K562 (cell line): Measurements from ENCODE around the gene POLD1. TPM values are rescaled to one million over a fixed set of nuclear protein-coding genes. Genes with fewer than 3 reads are reported as not detected.
A peak's percentile ranks its signal among the peaks of the same experiment; 100 is the strongest.

Experiments used
- ATAC-seq: fragments of 200-7000 bp; cut with Tn5 transposase; 3 replicates; pipeline ENCODE4 v1.9.1; 2020; ENCODE audit warnings: moderate library complexity
- BruUV-seq: library from RNA; stranded (reverse); fragments of 400-500 nt; replicated peaks from 2 replicates; lab custom pipeline; 2021; lab: Mats Ljungman, UMichigan
- CTCF ChIA-PET: fragments of 300-600 bp; formaldehyde crosslinking; extraction: SDS; loops from one replicate; lab custom pipeline; 2021; ENCODE audit warnings: low intra/inter-chr PET ratio; lab: Yijun Ruan, JAX
- POLR2A ChIA-PET: fragments of 300-600, 350-650 bp; sonication (Branson Sonifier 250); formaldehyde crosslinking; extraction: SDS; loops from one replicate; lab custom pipeline; 2021; ENCODE audit warnings: antibody characterized with exemption, inconsistent platforms; lab: Yijun Ruan, JAX
- DNase-seq, 4 experiments: peaks; one replicate each; pipeline versions ENCODE4 v3.0.0 to v3.0.0-alpha.2; 2011 to 2018; ENCODE audit warnings: low spot score in 3 of 4, mixed read lengths in 3 of 4; ENCODE audit errors: extremely low read depth in 1 of 4
- FAIRE-seq: peaks from 2 replicates; lab custom pipeline; 2011; peaks lifted over from hg19 to GRCh38; lab: Jason Lieb, UNC
- H2AFZ ChIP-seq: 2 replicates; pipeline ENCODE4 v1.6.0; 2011; ENCODE audit warnings: low read depth, low read length, control low read depth, inconsistent platforms
- H3K27ac ChIP-seq: fragments of 200-600 bp; 3 replicates; pipeline ENCODE4 v1.8.0; 2011; ENCODE audit warnings: low read depth, mild to moderate bottlenecking, control low read depth, inconsistent platforms, low read length, moderate library complexity, mixed read lengths; ENCODE audit errors: extremely low read depth
- H3K27me3 ChIP-seq, 2 experiments: fragments of 300-600 bp in 1 of 2; 2 replicates in 1 of 2; 3 replicates in 1 of 2; pipeline versions ENCODE4 v1.6.0 to v1.8.0; 2011; ENCODE audit warnings: inconsistent platforms in 2 of 2, low read length in 2 of 2, mild to moderate bottlenecking in 1 of 2, mixed read lengths in 1 of 2, moderate library complexity in 1 of 2; ENCODE audit not compliant: control insufficient read depth in 2 of 2, insufficient read depth in 2 of 2
- H3K36me3 ChIP-seq: fragments of 300-600 bp; 3 replicates; pipeline ENCODE4 v1.8.0; 2011; ENCODE audit warnings: mild to moderate bottlenecking, low read length, inconsistent platforms; ENCODE audit not compliant: control insufficient read depth, insufficient read depth
- H3K4me1 ChIP-seq, 2 experiments: fragments of 200-600 bp in 1 of 2; replicated peaks in 1 of 2; 2 replicates in 1 of 2; 3 replicates in 1 of 2; pipeline versions ENCODE4 v1.5.1 to v1.8.0; 2011; ENCODE audit warnings: inconsistent platforms in 2 of 2, low read length in 2 of 2, mild to moderate bottlenecking in 1 of 2, mixed read lengths in 1 of 2, moderate library complexity in 1 of 2; ENCODE audit not compliant: control insufficient read depth in 2 of 2, insufficient read depth in 2 of 2
- H3K4me2 ChIP-seq: 2 replicates; pipeline ENCODE4 v1.6.1; 2011; ENCODE audit warnings: low read length, control low read depth, inconsistent platforms, mixed read lengths; ENCODE audit not compliant: insufficient read depth
- H3K4me3 ChIP-seq: fragments of 200-600 bp; sonication (generic), shearing (Covaris generic); 2 replicates; pipeline ENCODE4 v1.5.1; 2016; ENCODE audit warnings: control low read depth, inconsistent platforms
- H3K79me2 ChIP-seq: fragments of 200-600 bp; 3 replicates; pipeline ENCODE4 v1.8.0; 2011; ENCODE audit warnings: low read length, inconsistent platforms; ENCODE audit not compliant: control insufficient read depth, insufficient read depth
- H3K9ac ChIP-seq, 2 experiments: 2 replicates each; pipeline versions ENCODE4 v1.6.0 to v1.6.1; 2011; ENCODE audit warnings: low read depth in 2 of 2, low read length in 2 of 2, control low read depth in 1 of 2, inconsistent platforms in 1 of 2, mild to moderate bottlenecking in 1 of 2, mixed read lengths in 1 of 2; ENCODE audit not compliant: insufficient read depth in 1 of 2
- H3K9me1 ChIP-seq: one replicate; pipeline ENCODE4 v1.6.0; 2011; ENCODE audit warnings: inconsistent platforms, mild to moderate bottlenecking, low read length, moderate library complexity; ENCODE audit not compliant: control insufficient read depth, insufficient read depth
- H3K9me3 ChIP-seq: replicated peaks from 2 replicates; pipeline ENCODE4 v1.5.1; 2011; ENCODE audit warnings: low read depth, low read length, inconsistent platforms; ENCODE audit not compliant: control insufficient read depth, insufficient read depth
- H4K20me1 ChIP-seq: replicated peaks from 2 replicates; pipeline ENCODE4 v1.6.1; 2011; ENCODE audit warnings: low read length, inconsistent platforms, mixed read lengths; ENCODE audit not compliant: control insufficient read depth, insufficient read depth
- DIDO1 ChIP-seq: fragments of 450-650 bp; IDR thresholded peaks from 2 replicates; pipeline ENCODE4 v1.6.1; 2016; ENCODE audit warnings: low read depth, missing biosample characterization, missing genetic modification characterization
- KAT8 ChIP-seq: fragments of 450-650 bp; IDR thresholded peaks from 2 replicates; pipeline ENCODE4 v1.6.1; 2016; ENCODE audit warnings: low read depth, mild to moderate bottlenecking
- KDM1A ChIP-seq, 2 experiments: fragments of 450-650 bp; IDR thresholded peaks; 2 replicates each; pipeline ENCODE4 v1.6.1; 2016; ENCODE audit warnings: mild to moderate bottlenecking in 2 of 2
- KLF10 ChIP-seq: fragments of 250-450 bp; sonication (Bioruptor Pico); IDR thresholded peaks from 2 replicates; pipeline ENCODE4 v1.6.1; 2021; ENCODE audit warnings: matching md5 sums
- POLR2AphosphoS2 ChIP-seq: IDR thresholded peaks from 2 replicates; pipeline ENCODE4 v1.6.1; 2012; ENCODE audit warnings: low read length, improper control_type of control experiment
- POLR2G ChIP-seq: fragments of 200-400 bp; formaldehyde crosslinking; IDR thresholded peaks from 2 replicates; pipeline ENCODE4 v1.6.1; 2017; ENCODE audit warnings: low read depth, mild to moderate bottlenecking, antibody characterized with exemption, low read length, moderate library complexity
- ZNF224 ChIP-seq: sonication (generic); formaldehyde crosslinking; IDR thresholded peaks from 2 replicates; pipeline ENCODE4 v1.8.0; 2022; ENCODE audit warnings: mild to moderate bottlenecking, missing genetic modification reagents
- ZNF584 ChIP-seq: fragments of 200-800 bp; sonication (Bioruptor generic); IDR thresholded peaks from 2 replicates; pipeline ENCODE4 v1.6.1; 2016; ENCODE audit warnings: low read depth, mild to moderate bottlenecking, missing genetic modification characterization, missing compliant biosample characterization
- ZNF76 ChIP-seq: fragments of 250-450 bp; sonication (Bioruptor Pico); IDR thresholded peaks from 2 replicates; pipeline ENCODE4 v1.4.0; 2020; ENCODE audit warnings: mild to moderate bottlenecking, moderate library complexity, borderline replicate concordance
- WGBS: fragments of 100-300 bp; shearing (Covaris generic); methylation state at CpG from one replicate; pipeline ENCODE4 v1.1.6; 2016; ENCODE audit warnings: low coverage, mixed read lengths; ENCODE audit not compliant: insufficient coverage; ENCODE audit errors: missing lambda C conversion rate; 5-methylcytosine and 5-hydroxymethylcytosine counted together
- in situ Hi-C: fragments of 300-500 bp; cut with MboI; formaldehyde crosslinking; loops from 4 replicates; pipeline ENCODE4 v1.15.0; 2018; ENCODE audit warnings: inconsistent platforms, mixed read lengths
- intact Hi-C: fragments of 100-400 bp; cut with micrococcal nuclease; formaldehyde crosslinking; loops from 2 replicates; pipeline ENCODE4 v1.14.2; 2022
- polyA plus RNA-seq, 8 experiments: library from polyadenylated mRNA; depleted of rRNA in 4 of 8; stranded (reverse) in 5 of 8; unstranded in 3 of 8; fragments of >200 nt; fragmentation: Nextera tagmentation in 2 of 8; fragmentation: Illumina TruSeq in 1 of 8; extraction: Ambion mirVana in 2 of 8; extraction: Trizol in 1 of 8; gene quantifications; 2 replicates each; pipeline versions ENCODE4 v1.2.1 to v1.2.3, GENCODE V29; 2011 to 2014; ENCODE audit warnings: inconsistent platforms in 1 of 8, missing spikeins in 1 of 8
- total RNA-seq, 7 experiments: library from RNA; depleted of rRNA in 6 of 7; stranded (reverse); fragments of >200 nt in 6 of 7; fragmentation: Illumina TruSeq in 2 of 7; extraction: Trizol in 2 of 7; gene quantifications; 2 replicates each; pipeline versions ENCODE4 v1.2.1 to v1.2.3, GENCODE V29; 2011 to 2021; ENCODE audit warnings: low replicate concordance in 1 of 7
- TF ChIP-seq, protein P1 (sequence below): sonication (generic); formaldehyde crosslinking; IDR thresholded peaks from 2 replicates; pipeline ENCODE4 v1.8.1; 2023; ENCODE audit warnings: mild to moderate bottlenecking, missing genetic modification reagents, moderate library complexity
- TF ChIP-seq, protein P2 (sequence below): fragments of 450-650 bp; IDR thresholded peaks from 2 replicates; pipeline ENCODE4 v1.6.1; 2018; ENCODE audit not compliant: partially characterized antibody

Gene POLD1
- total and polyA plus RNA-seq, 9 of the 15 experiments (the other 6 are each of a cell fraction or from before 2014, with no cell fraction given) = 1.3 to 312 (median 47.8) TPM

DNA sequence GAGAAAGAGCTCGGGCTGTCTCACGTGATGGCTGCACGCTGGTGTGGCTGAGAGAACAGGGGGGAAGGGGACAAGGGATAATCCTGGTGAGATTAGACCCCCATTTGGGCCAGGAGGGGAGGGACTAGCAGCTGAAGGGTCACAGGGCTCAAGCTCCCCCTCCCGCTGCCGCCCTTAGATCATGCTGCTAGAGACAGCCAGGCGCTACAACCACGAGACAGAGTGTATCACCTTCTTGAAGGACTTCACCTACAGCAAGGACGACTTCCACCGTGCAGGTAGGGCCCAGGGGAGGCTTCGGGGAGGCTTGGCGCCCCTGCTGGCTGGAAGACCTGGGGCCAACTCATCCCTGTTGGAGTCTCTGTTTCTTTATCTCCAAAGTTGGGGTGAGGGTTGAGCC is 4.5 kb upstream of the POLD1 start:
- Histone ChIP-seq H3K4me2 (no peak overlapping the region; the same call in 1 of the 2 replicates), H3K27me3 (no peaks in the 10 kb centered on the region), H3K36me3 (peaks cover 59% of the 10 kb centered on the region; the same call in 2 of the 3 replicates), H3K27ac (no peak overlapping the region), H3K9me3 (no peaks in the 10 kb centered on the region), H3K9me1 (no peaks in the 10 kb centered on the region), H3K79me2 (peaks cover 34% of the 10 kb centered on the region), H2AFZ (no peak overlapping the region), H3K4me3 (no peak overlapping the region), H3K4me1 (peaks cover 19 to 68% of the 10 kb centered on the region in 2 experiments), H4K20me1 (peaks cover 2% of the 10 kb centered on the region), H3K9ac (peak overlapping the region in 1 of 2 experiments; percentile 70; a peak in 2 of 4 replicates)
- no peak for ATAC-seq
- TF ChIP-seq, protein P1, sequence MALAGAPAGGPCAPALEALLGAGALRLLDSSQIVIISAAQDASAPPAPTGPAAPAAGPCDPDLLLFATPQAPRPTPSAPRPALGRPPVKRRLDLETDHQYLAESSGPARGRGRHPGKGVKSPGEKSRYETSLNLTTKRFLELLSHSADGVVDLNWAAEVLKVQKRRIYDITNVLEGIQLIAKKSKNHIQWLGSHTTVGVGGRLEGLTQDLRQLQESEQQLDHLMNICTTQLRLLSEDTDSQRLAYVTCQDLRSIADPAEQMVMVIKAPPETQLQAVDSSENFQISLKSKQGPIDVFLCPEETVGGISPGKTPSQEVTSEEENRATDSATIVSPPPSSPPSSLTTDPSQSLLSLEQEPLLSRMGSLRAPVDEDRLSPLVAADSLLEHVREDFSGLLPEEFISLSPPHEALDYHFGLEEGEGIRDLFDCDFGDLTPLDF = no peak
- peak; percentile 35; the same call in 1 of the 2 replicates for TF ChIP-seq POLR2G
- 87% methylated on average over 9 of the region's 11 CpGs for WGBS
- FAIRE-seq = no peak
- intact Hi-C loops = loop anchor here (5.0 kb wide), 1 partner anchor 278 kb away; no protein-coding TSS in a partner anchor
- in situ Hi-C loops = no loop called here
- ChIA-PET CTCF (no interaction called here), POLR2A (no interaction called here)
- no TSS peak for BruUV-seq
- peak in 1 of 4 experiments; percentile 2 for DNase-seq

DNA sequence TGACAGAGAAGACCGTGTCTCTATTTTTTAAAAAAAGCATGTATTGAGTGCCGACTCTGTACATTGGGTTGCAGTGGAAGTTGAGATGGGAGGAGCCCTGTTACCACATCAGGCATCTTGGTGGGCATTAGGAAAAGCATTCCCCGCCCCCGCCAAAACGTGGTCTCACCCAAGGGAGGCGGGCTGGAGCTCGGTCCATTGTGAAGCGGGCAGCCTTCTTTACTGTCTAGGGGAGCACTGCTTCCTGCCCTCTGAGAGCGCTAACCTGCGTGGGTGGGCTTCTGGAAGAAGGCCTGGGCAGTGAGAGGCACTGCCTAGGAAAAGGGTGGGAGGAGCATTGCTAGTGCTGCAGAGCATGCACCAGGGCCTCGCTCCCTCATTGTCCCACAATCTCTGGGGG is 4.0 kb upstream of the POLD1 start:
- Histone ChIP-seq H3K9me1 (no peaks in the 10 kb centered on the region), H3K79me2 (peaks cover 39% of the 10 kb centered on the region), H3K27ac (no peak overlapping the region; the same call in 2 of the 3 replicates), H3K4me3 (no peak overlapping the region), H3K9ac (peak overlapping the region in 1 of 2 experiments; percentile 58; a peak in 2 of 4 replicates), H2AFZ (no peak overlapping the region), H4K20me1 (peaks cover 2% of the 10 kb centered on the region), H3K27me3 (no peaks in the 10 kb centered on the region), H3K4me1 (peaks cover 19 to 70% of the 10 kb centered on the region in 2 experiments), H3K36me3 (peaks cover 59% of the 10 kb centered on the region; the same call in 2 of the 3 replicates), H3K9me3 (no peaks in the 10 kb centered on the region), H3K4me2 (no peak overlapping the region)
- no TSS peak for BruUV-seq
- WGBS = 95% methylated on average over 11 of the region's 11 CpGs
- ChIA-PET POLR2A (interaction anchor here (0.6 kb wide), 1 partner anchor 9 kb away, joined by 3 read pairs; no protein-coding TSS in a partner anchor), CTCF (no interaction called here)
- peak in 1 of 4 experiments; percentile 3 for DNase-seq
- intact Hi-C loops (no loop called here), in situ Hi-C loops (no loop called here)
- ATAC-seq = no peak
- no peak for FAIRE-seq
- no peak for TF ChIP-seq ZNF584 (CRISPR knock-in tag)
- TF ChIP-seq, protein P2, sequence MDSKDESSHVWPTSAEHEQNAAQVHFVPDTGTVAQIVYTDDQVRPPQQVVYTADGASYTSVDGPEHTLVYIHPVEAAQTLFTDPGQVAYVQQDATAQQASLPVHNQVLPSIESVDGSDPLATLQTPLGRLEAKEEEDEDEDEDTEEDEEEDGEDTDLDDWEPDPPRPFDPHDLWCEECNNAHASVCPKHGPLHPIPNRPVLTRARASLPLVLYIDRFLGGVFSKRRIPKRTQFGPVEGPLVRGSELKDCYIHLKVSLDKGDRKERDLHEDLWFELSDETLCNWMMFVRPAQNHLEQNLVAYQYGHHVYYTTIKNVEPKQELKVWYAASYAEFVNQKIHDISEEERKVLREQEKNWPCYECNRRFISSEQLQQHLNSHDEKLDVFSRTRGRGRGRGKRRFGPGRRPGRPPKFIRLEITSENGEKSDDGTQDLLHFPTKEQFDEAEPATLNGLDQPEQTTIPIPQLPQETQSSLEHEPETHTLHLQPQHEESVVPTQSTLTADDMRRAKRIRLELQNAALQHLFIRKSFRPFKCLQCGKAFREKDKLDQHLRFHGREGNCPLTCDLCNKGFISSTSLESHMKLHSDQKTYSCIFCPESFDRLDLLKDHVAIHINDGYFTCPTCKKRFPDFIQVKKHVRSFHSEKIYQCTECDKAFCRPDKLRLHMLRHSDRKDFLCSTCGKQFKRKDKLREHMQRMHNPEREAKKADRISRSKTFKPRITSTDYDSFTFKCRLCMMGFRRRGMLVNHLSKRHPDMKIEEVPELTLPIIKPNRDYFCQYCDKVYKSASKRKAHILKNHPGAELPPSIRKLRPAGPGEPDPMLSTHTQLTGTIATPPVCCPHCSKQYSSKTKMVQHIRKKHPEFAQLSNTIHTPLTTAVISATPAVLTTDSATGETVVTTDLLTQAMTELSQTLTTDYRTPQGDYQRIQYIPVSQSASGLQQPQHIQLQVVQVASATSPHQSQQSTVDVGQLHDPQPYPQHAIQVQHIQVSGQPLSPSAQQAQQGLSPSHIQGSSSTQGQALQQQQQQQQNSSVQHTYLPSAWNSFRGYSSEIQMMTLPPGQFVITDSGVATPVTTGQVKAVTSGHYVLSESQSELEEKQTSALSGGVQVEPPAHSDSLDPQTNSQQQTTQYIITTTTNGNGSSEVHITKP = no peak
- TF ChIP-seq KAT8 = no peak
- TF ChIP-seq ZNF224 (CRISPR knock-in tag) = no peak
- no peak for TF ChIP-seq POLR2AphosphoS2
- no peak for TF ChIP-seq KDM1A (IDR thresholded peaks at IDR 0.05)
- TF ChIP-seq KLF10 (CRISPR knock-in tag) = no peak
- TF ChIP-seq ZNF76 (CRISPR knock-in tag) = no peak
- TF ChIP-seq DIDO1 = no peak
